T-helper 2 cell (primary cell): ENCODE data around the gene SPAG17.
"Not testable (repeated sequence)": the region's sequence is repeated elsewhere in the genome, so short reads cannot be mapped to it uniquely, and the experiment has no call there.

Experiments used
- DNase-seq, 5 experiments: peaks; one replicate each; pipeline versions ENCODE4 v3.0.0 to v3.0.0-alpha.2; 2012 to 2022

Gene SPAG17

GRCh38 chr1:117967477-117967876 is 217.6 kb downstream of the SPAG17 start:
- no peak for DNase-seq

GRCh38 chr1:117964290-117965038 is 220.6 kb downstream of the SPAG17 start:
- no peak for DNase-seq

- no peak for DNase-seq
These were observed 225.7 kb downstream of the SPAG17 start for GRCh38 chr1:117959364-117959763.

- DNase-seq = no peak
These were observed 232.6 kb downstream of the SPAG17 start for GRCh38 chr1:117952386-117952785.

- no peak for DNase-seq
These were observed 242.7 kb downstream of the SPAG17 start for GRCh38 chr1:117942293-117942692.

- no peak for DNase-seq
These were observed 251.3 kb downstream of the SPAG17 start for GRCh38 chr1:117933769-117934168.

- DNase-seq = no peak
These were observed 252.5 kb downstream of the SPAG17 start for GRCh38 chr1:117932576-117932975.

- DNase-seq = peak in 1 of 5 experiments; percentile 5
These were observed 254.5 kb downstream of the SPAG17 start for GRCh38 chr1:117930484-117930883.

GRCh38 chr1:117930173-117930447 is 254.9 kb downstream of the SPAG17 start:
- DNase-seq = peak in 1 of 5 experiments; percentile 29

GRCh38 chr1:117929343-117930172 is 255.5 kb downstream of the SPAG17 start, which contains the start of the genes GDAP2 and WDR3:
Gene GDAP2, minus strand, starts transcription at chr1:117929621. Its CDS starts 9,264 bp downstream, at chr1:117920357.
Gene WDR3, plus strand, starts transcription at chr1:117929739. Its CDS starts 3,581 bp downstream, at chr1:117933320.
- DNase-seq = peak; percentile 88 to 98 (median 95)

GRCh38 chr1:117928881-117929342 is 256.1 kb downstream of the SPAG17 start:
- DNase-seq = peak in 4 of 5 experiments; percentile 7 to 55 (median 30)

GRCh38 chr1:117925981-117926380 is 259.0 kb downstream of the SPAG17 start:
- DNase-seq = no peak

GRCh38 chr1:117922717-117923116 is 262.3 kb downstream of the SPAG17 start:
- not testable (repeated sequence) for DNase-seq

- no peak for DNase-seq
These were observed 263.0 kb downstream of the SPAG17 start for GRCh38 chr1:117921991-117922390.

- no peak for DNase-seq
These were observed 265.7 kb downstream of the SPAG17 start for GRCh38 chr1:117919376-117919775.

- DNase-seq = no peak
These were observed 274.0 kb downstream of the SPAG17 start for GRCh38 chr1:117911051-117911450.

GRCh38 chr1:117905019-117905418 is 280.0 kb downstream of the SPAG17 start:
- peak in 1 of 5 experiments; percentile 19 for DNase-seq

- no peak for DNase-seq
These were observed 280.5 kb downstream of the SPAG17 start for GRCh38 chr1:117904485-117904884.
